Measurements from ENCODE around the gene GLYR1. TPM values are rescaled to one million over a fixed set of nuclear protein-coding genes. Genes with fewer than 3 reads are reported as not detected.

The GLYR1 gene
- total and polyA plus RNA-seq, 9 of the 15 experiments (the other 6 are each of a cell fraction or from before 2014, with no cell fraction given): 6.7 to 99.2 (median 60.2) TPM

DNA sequence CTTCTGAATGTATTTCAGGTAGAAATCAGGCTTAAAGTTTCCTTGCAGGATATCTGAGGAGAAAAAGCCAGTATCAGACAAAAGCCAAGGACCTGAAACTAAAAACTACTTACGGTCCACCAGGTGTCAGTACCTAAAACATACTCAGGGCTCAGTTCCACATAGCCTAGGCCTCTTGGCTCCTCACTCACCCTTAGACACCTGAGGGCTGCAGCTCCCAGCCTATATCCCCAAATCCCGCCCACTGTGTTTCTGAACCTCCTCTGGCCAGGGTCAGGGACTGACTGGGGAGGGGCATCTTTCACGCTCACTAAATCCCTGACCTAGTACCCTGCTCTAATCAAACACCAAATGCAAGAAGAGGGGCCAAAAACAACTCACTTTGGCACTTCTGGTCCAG is 35.8 kb downstream of the GLYR1 start:
- peak overlapping the region in 1 of 2 experiments; percentile 7; a peak in 1 of 4 replicates for H3K9ac ChIP-seq (ENCODE audit: insufficient read depth in 1 of 2, low read depth in 2 of 2, low read length in 2 of 2)
- peak; percentile 42 for ATAC-seq
- CTCF ChIA-PET (ENCODE audit: low intra/inter-chr PET ratio): no interaction called here

More for the DNA sequence above, 35.8 kb downstream of the GLYR1 start:
- Histone ChIP-seq H3K79me2 (ENCODE audit: control insufficient read depth, insufficient read depth, low read length) (no peaks in the 10 kb centered on the region), H3K4me1 (replicated peaks in 1 of 2; ENCODE audit: control insufficient read depth in 2 of 2, insufficient read depth in 2 of 2, low read length in 2 of 2) (peaks cover 0 to 3% of the 10 kb centered on the region in 2 experiments; a peak in 2 of 5 replicates), H4K20me1 (replicated peaks; ENCODE audit: control insufficient read depth, insufficient read depth, low read length) (no peaks in the 10 kb centered on the region; the same call in 1 of the 2 replicates), H3K9me1 (ENCODE audit: control insufficient read depth, insufficient read depth, low read length) (no peaks in the 10 kb centered on the region), H3K4me2 (ENCODE audit: insufficient read depth, low read length) (no peak overlapping the region), H3K36me3 (ENCODE audit: control insufficient read depth, insufficient read depth, low read length) (peaks cover 84% of the 10 kb centered on the region), H3K9me3 (replicated peaks; ENCODE audit: control insufficient read depth, insufficient read depth, low read depth, low read length) (no peaks in the 10 kb centered on the region), H3K4me3 (no peak overlapping the region), H2AFZ (ENCODE audit: low read depth, low read length) (no peak overlapping the region), H3K27me3 (ENCODE audit: control insufficient read depth in 2 of 2, insufficient read depth in 2 of 2, low read length in 2 of 2) (no peaks in the 10 kb centered on the region), H3K27ac (ENCODE audit: extremely low read depth, low read depth, low read length) (no peak overlapping the region)
- TF ChIP-seq, protein P1, sequence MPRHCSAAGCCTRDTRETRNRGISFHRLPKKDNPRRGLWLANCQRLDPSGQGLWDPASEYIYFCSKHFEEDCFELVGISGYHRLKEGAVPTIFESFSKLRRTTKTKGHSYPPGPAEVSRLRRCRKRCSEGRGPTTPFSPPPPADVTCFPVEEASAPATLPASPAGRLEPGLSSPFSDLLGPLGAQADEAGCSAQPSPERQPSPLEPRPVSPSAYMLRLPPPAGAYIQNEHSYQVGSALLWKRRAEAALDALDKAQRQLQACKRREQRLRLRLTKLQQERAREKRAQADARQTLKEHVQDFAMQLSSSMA (CRISPR knock-in tag; IDR thresholded peaks at IDR 0.05): no peak
- TF ChIP-seq ZNF232 (CRISPR knock-in tag; IDR thresholded peaks at IDR 0.05): no peak
- no peak for TF ChIP-seq DDX20 (tag; IDR thresholded peaks at IDR 0.05; ENCODE audit: low read depth)
- no peak for TF ChIP-seq ZNF77 (CRISPR knock-in tag; IDR thresholded peaks at IDR 0.05)
- TF ChIP-seq RAD51 (IDR thresholded peaks at IDR 0.05; ENCODE audit: borderline replicate concordance, low read depth): no peak
- TF ChIP-seq, protein P2, sequence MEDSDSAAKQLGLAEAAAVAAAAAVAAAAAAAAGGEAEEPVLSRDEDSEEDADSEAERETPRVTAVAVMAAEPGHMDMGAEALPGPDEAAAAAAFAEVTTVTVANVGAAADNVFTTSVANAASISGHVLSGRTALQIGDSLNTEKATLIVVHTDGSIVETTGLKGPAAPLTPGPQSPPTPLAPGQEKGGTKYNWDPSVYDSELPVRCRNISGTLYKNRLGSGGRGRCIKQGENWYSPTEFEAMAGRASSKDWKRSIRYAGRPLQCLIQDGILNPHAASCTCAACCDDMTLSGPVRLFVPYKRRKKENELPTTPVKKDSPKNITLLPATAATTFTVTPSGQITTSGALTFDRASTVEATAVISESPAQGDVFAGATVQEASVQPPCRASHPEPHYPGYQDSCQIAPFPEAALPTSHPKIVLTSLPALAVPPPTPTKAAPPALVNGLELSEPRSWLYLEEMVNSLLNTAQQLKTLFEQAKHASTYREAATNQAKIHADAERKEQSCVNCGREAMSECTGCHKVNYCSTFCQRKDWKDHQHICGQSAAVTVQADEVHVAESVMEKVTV (CRISPR knock-in tag; IDR thresholded peaks at IDR 0.05): no peak
- TF ChIP-seq DPF2 (IDR thresholded peaks at IDR 0.05): no peak
- no peak for TF ChIP-seq SMARCA4 (IDR thresholded peaks at IDR 0.05)
- TF ChIP-seq HLTF (IDR thresholded peaks at IDR 0.05): no peak
- no peak for TF ChIP-seq HDAC1 (IDR thresholded peaks at IDR 0.05)
- TF ChIP-seq RBM25 (IDR thresholded peaks at IDR 0.05; ENCODE audit: low read depth, low read length, severe bottlenecking): no peak
- no peak for TF ChIP-seq FOSL1 (tag; conservative IDR thresholded peaks at IDR 0.05)
- TF ChIP-seq, protein P3, sequence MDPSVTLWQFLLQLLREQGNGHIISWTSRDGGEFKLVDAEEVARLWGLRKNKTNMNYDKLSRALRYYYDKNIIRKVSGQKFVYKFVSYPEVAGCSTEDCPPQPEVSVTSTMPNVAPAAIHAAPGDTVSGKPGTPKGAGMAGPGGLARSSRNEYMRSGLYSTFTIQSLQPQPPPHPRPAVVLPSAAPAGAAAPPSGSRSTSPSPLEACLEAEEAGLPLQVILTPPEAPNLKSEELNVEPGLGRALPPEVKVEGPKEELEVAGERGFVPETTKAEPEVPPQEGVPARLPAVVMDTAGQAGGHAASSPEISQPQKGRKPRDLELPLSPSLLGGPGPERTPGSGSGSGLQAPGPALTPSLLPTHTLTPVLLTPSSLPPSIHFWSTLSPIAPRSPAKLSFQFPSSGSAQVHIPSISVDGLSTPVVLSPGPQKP (CRISPR knock-in tag; IDR thresholded peaks at IDR 0.05): no peak
- WGBS (ENCODE audit: insufficient coverage, low coverage, missing lambda C conversion rate): 88% methylated on average over 3 of the region's 3 CpGs
- FAIRE-seq (no peak), DNase-seq (ENCODE audit: extremely low read depth in 1 of 4, low spot score in 3 of 4) (no peak)
- POLR2A ChIA-PET: no interaction called here
- BruUV-seq (replicated peaks): no TSS peak
- intact Hi-C loops (cut with micrococcal nuclease): no loop called here
- in situ Hi-C loops (cut with MboI): no loop called here

Data from K562 (cell line).